HepG2 (cell line): ENCODE results near the gene PDLIM7. TPM values are rescaled to one million over a fixed set of nuclear protein-coding genes. Genes with fewer than 3 reads are reported as not detected.

Experiments
- ARID5B ChIP-seq: IDR thresholded peaks from 2 replicates; pipeline ENCODE4 v1.4.0; 2020; ENCODE audit warnings: mild to moderate bottlenecking, missing genetic modification reagents
- ARNTL ChIP-seq: sonication (generic); formaldehyde crosslinking; IDR thresholded peaks from 2 replicates; pipeline ENCODE4 v1.4.0; 2020; ENCODE audit warnings: mild to moderate bottlenecking, missing genetic modification reagents
- ATAD3A ChIP-seq: sonication (generic); formaldehyde crosslinking; IDR thresholded peaks from 2 replicates; pipeline ENCODE4 v1.4.0; 2020; ENCODE audit warnings: missing genetic modification reagents
- BCLAF1 ChIP-seq: fragments of 450-650 bp; IDR thresholded peaks from 2 replicates; pipeline ENCODE4 v1.6.1; 2017; ENCODE audit warnings: mild to moderate bottlenecking
- CC2D1A ChIP-seq: sonication (generic); formaldehyde crosslinking; IDR thresholded peaks from 2 replicates; pipeline ENCODE4 v1.8.1; 2023; ENCODE audit warnings: mild to moderate bottlenecking, missing genetic modification reagents
- DR1 ChIP-seq: sonication (generic); formaldehyde crosslinking; IDR thresholded peaks from 2 replicates; pipeline ENCODE4 v1.8.0; 2021; ENCODE audit warnings: mild to moderate bottlenecking, missing genetic modification reagents, inconsistent platforms
- DRAP1 ChIP-seq: IDR thresholded peaks from 2 replicates; pipeline ENCODE4 v1.6.1; 2016; ENCODE audit warnings: missing genetic modification reagents, missing compliant biosample characterization
- FOXK2 ChIP-seq: fragments of 450-650 bp; IDR thresholded peaks from 2 replicates; pipeline ENCODE4 v1.6.1; 2016
- IRF9 ChIP-seq: sonication (generic); formaldehyde crosslinking; IDR thresholded peaks from 2 replicates; pipeline ENCODE4 v1.8.0; 2022; ENCODE audit warnings: missing genetic modification reagents, mild to moderate bottlenecking, borderline replicate concordance
- KMT2A ChIP-seq: sonication (generic); formaldehyde crosslinking; IDR thresholded peaks from 2 replicates; pipeline ENCODE4 v1.4.0; 2020; ENCODE audit warnings: missing genetic modification reagents
- MED1 ChIP-seq: sonication (generic); formaldehyde crosslinking; IDR thresholded peaks from 2 replicates; pipeline ENCODE4 v1.4.0; 2020; ENCODE audit warnings: missing genetic modification reagents
- PHF20 ChIP-seq: sonication (generic); formaldehyde crosslinking; IDR thresholded peaks from 2 replicates; pipeline ENCODE4 v1.5.0; 2020; ENCODE audit warnings: mild to moderate bottlenecking, missing genetic modification reagents
- TCF7 ChIP-seq: sonication (generic); IDR thresholded peaks from 2 replicates; pipeline ENCODE4 v1.6.1; 2016; ENCODE audit warnings: antibody characterized with exemption, low read depth
- TEF ChIP-seq: sonication (generic); formaldehyde crosslinking; IDR thresholded peaks from 2 replicates; pipeline ENCODE4 v1.5.0; 2020; ENCODE audit warnings: missing genetic modification reagents
- TFAP4 ChIP-seq: sonication (generic); IDR thresholded peaks from 2 replicates; pipeline ENCODE4 v1.6.1; 2016; ENCODE audit warnings: low read depth, borderline replicate concordance
- ZBTB38 ChIP-seq: sonication (generic); formaldehyde crosslinking; IDR thresholded peaks from 2 replicates; pipeline ENCODE4 v1.5.1; 2020; ENCODE audit warnings: mild to moderate bottlenecking, missing genetic modification reagents
- ZXDC ChIP-seq: sonication (generic); formaldehyde crosslinking; IDR thresholded peaks from 2 replicates; pipeline ENCODE4 v1.5.0; 2020; ENCODE audit warnings: mild to moderate bottlenecking, missing genetic modification reagents
- polyA plus RNA-seq, 8 experiments: library from polyadenylated mRNA; depleted of rRNA in 3 of 8; stranded (reverse) in 7 of 8; unstranded in 1 of 8; fragments of >200 nt; fragmentation: Illumina TruSeq in 4 of 8; extraction: Trizol in 4 of 8; gene quantifications; 2 replicates each; pipeline versions ENCODE4 v1.2.1 to v1.2.3, GENCODE V29; 2011 to 2016; ENCODE audit warnings: low read depth in 4 of 8, missing spikeins in 1 of 8, mixed read lengths in 1 of 8; ENCODE audit not compliant: insufficient read depth in 1 of 8
- total RNA-seq, 5 experiments: library from RNA; depleted of rRNA; stranded (reverse); fragments of >200 nt; fragmentation: Illumina TruSeq; extraction: Trizol; gene quantifications; 2 replicates each; pipeline ENCODE4 v1.2.3, GENCODE V29; 2016; ENCODE audit warnings: low read depth in 1 of 5

Gene PDLIM7
- total and polyA plus RNA-seq, 2 of the 13 experiments (the other 11 are each of a cell fraction or from before 2014, with no cell fraction given): 21.1 to 31.3 TPM

GRCh38 chr5:177497292-177498012 lies at the start of gene PDLIM7 (continued):
- TF ChIP-seq ZXDC (CRISPR knock-in tag) (no peak), CC2D1A (CRISPR knock-in tag) (no peak), ATAD3A (CRISPR knock-in tag) (no peak), DR1 (CRISPR knock-in tag) (peak; percentile 100), TCF7 (no peak), KMT2A (CRISPR knock-in tag) (no peak), IRF9 (CRISPR knock-in tag) (peak; percentile 20; the same call in 1 of the 2 replicates), DRAP1 (CRISPR knock-in tag) (peak; percentile 100), MED1 (CRISPR knock-in tag) (peak; percentile 34; the same call in 1 of the 2 replicates), ZBTB38 (no peak), BCLAF1 (no peak), FOXK2 (no peak), ARNTL (CRISPR knock-in tag) (peak; percentile 59), ARID5B (CRISPR knock-in tag) (peak; percentile 9; the same call in 1 of the 2 replicates), TFAP4 (no peak), PHF20 (CRISPR knock-in tag) (peak; percentile 33; the same call in 1 of the 2 replicates), TEF (CRISPR knock-in tag) (no peak)
